Superior temporal gyrus (tissue), 1 donor: ENCODE results near the gene SURF1.
"Not testable (repeated sequence)": the region's sequence is repeated elsewhere in the genome, so short reads cannot be mapped to it uniquely, and the experiment has no call there.

Source experiments
- DNase-seq: peaks from one replicate; pipeline ENCODE4 v3.0.0-alpha.2; 2016; ENCODE audit errors: extremely low spot score

SURF1 gene

DNA sequence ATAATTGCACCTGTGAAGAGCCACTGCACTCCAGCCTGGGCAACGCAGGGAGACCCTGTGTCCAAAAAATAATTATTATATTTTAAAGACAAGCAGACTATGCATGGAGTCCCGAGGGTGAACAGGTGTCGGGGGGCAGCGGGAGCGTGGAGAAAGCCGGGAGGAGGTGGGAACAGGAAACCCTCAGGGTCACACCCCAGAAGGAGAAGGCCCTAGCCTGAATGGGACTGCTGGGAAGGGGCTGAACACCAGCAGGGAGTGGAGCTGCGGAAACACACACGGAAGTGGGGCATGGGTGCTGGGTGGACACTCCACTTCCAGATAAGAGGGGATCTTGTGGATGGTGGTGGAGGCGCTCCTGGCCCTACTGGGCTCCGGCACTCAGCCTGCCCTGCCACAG, 33.1 kb downstream of the SURF1 start:
- DNase-seq, result no peak

- no peak for DNase-seq
These were observed 33.6 kb downstream of the SURF1 start for GRCh38 chr9:133322701-133323100.

DNA sequence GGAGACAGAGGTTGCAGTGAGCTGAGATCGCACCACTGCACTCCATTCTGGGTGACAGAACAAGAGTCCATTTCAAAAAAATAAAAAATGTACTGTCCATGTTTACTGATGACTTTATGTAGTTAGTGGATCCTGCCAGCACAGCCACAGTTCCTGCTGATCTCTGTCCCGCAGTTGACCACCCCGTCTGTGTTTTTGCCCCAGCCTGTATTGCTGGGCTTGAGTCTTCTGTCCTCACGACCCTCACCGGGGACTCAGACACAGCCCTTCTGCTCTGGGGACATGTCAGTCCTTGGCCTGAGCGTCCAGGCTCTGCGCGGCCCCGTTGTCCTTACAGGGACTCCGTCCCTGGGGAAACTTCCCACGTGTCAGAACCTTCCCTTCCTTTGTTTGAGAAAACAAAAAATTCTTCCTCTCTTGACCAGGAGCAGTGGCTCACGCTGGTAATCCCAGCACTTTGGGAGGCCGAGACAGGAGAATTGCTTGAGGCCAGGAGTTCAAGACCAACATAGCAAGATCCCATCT, 34.8 kb downstream of the SURF1 start:
- DNase-seq, result no peak

GRCh38 chr9:133320421-133320881, 35.8 kb downstream of the SURF1 start:
- no peak for DNase-seq

- DNase-seq, result not testable (repeated sequence)
These were observed 38.7 kb downstream of the SURF1 start for GRCh38 chr9:133317551-133317950.

- no peak for DNase-seq
These were observed 40.3 kb downstream of the SURF1 start for GRCh38 chr9:133315997-133316396.

GRCh38 chr9:133309608-133310007, 46.7 kb downstream of the SURF1 start:
- no peak for DNase-seq

DNA sequence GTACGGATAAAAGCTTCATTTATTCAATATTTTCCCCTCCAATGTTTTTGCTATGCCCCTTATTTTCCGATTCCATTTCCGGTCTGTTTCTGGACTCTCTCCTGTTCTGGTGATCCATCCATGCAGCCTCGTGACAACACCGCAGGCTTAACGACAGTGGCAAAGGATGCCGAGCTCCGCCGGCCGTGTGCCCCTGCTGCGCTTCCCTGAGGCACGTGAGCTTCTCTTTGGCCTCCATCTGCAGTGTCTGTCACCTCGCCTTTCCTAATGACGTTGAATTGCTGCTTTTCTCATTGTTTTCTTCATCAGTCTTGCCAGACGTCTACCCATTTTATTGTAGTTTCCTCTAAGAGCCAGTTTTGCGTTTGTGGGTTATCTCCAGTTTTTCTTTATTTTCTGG, 49.0 kb downstream of the SURF1 start:
- no peak for DNase-seq

DNA sequence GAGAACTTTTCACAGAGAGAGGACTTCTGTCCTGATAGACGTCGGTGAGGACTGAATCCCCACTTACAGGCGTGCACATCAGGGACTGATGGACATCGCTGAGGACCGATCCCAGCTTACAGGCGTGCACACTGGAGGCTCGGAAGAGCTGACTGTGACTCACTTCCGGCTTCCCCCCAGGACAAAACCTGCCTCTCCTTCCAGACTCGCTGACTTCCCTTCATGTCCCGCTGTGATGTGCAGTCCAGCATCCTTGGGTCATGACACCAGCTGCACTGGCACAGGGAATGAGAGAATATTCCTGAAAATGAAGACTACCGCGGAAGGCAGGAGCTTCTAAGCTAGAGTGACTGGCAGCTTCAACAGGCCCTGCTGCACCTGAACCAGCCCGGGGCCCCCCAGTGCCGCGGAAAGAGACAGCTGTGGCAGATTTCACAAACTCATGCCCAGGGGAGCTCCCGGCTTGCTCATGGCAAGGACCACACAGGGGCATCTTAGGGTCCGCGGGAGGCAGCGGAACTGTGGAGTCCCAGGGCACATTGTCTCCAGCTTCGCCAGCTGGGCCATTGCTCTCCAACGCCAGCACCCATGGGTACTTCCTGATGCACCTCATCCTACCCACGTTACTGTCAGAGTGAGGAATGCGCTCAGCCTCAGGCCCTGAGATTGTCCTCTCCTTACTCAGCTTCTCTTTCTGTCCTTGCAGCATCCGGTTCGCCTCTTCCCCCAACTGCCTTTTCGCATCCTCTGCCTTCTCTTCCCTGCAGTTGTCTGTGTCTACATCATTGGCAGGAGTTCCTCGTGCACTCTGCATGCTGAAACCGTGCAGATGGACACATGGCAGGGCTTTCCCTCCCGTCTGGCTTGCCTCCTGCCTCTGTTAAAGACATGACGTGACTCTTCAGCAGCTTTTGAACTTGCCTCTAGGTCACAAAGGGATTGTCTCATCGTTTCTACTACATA, 49.8 kb downstream of the SURF1 start:
- no peak for DNase-seq

DNA sequence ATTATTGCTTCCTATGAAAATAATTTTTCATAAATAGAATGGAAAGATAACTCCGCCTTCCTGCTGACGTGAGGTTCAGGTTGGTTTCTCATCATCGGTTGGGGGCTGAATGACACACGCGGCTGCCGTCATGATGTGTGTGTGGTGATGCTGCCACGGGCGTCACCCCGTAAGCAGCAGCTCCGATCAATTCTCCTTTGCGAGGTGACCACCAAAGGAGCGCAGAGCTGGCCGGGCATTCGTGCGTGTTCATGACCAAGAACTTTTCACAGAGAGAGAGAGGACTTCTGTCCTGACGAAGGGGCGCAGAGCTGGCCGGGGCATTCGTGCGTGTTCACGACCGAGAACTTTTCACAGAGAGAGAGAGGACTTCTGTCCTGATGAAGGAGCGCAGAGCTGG, 50.6 kb downstream of the SURF1 start:
- DNase-seq, result no peak

DNA sequence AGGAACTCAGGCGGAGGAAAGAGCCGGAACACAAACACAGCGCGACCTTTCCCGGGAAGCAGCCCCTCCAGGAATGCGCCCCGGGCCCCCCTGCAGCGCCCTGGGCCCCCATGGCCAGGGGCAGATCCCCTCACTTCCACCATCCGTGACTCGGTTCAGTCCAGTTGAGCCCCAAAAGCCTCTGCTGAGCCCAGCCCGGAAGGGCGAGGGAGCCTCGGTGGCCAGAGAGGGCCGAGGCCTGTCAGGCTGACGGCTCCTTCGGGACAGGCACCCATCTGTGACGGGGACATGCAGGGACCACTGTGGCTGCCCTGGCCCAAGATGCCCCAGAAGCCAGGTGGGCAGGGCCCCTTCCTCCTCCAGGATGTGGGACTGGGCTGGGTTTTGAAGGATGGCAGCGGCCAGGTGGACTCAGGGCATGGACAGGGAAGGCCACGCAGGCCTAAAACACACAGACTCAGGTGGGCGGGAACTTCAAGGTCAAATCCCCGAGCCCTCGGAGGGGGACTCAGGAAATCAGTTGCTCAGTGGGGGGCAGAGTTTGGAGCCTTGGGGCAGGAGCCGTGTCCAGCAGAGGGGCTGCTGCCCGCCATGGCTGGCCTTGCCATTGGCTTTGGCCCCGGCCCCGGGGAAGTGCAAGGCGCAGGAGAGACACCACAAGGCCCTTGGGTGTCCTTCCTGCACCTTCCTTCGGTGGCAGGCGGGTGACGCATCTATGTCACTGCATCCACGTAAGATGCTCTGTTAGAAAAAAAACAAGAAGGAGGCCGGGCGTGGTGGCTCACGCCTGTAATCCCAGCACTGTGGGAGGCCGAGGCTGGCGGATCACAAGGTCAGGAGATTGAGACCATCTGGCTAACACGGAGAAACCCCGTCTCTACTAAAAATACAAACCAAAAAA, 51.6 kb downstream of the SURF1 start:
- no peak for DNase-seq

- no peak for DNase-seq
These were observed 52.2 kb downstream of the SURF1 start for GRCh38 chr9:133304158-133304470.

DNA sequence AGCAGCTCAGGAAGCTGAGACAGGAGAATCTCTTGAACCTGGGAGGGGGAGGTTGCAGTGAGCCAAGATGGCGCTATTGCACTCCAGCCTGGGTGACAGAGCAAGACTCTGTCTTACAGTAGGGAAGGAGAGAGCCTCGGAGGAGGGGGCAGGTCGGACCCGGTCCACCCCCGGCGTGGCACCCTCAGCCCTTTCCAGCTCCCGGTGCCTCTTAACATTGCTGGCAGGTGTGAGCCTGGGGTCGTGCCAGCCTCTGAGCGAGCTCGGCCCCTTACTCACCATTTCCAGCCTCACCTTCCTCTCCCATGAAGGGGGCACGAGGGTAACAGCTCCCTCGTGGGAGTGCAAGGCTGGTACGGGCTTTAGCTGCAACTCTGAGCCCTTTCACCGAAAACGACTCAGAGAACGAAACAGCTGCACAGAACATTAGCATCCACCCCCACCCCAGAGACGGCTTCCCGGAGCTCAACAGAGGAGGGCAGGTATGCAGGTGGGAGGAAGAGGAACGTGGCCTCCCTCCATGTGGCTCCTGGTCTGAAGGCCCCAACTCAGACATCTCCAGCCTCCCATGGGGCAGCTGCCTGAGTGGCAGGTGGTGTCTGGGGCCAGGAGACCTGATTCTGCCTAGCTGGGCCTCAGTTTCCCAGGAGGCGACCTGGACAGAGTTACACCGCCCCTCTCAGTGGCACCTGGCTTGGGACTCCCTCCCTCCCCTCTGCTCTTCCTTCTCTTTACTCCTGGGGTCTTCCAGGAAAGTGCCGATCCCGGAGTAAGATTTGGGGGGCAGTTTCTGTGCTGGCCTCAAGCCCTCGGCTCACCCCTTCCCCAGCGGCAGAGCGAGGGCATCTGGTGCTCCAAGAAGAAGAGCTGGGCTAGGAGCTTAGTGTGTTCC, 52.8 kb downstream of the SURF1 start:
- DNase-seq, result no peak
